Fibroblast of lung (primary cell): Measurements from ENCODE around the gene RPS29.

Source experiments
- CTCF ChIP-seq, 2 donors: IDR thresholded peaks in 1 of 2; conservative IDR thresholded peaks in 1 of 2; 1 replicate in 1 of 2; 2 replicates in 1 of 2; pipeline ENCODE4 v1.5.1; 2011 to 2012; ENCODE audit warnings: low read length in 2 of 2, control low read depth in 1 of 2, inconsistent platforms in 1 of 2, low read depth in 1 of 2, mild to moderate bottlenecking in 1 of 2
- EZH2 ChIP-seq: IDR thresholded peaks from 2 replicates; pipeline ENCODE4 v1.5.1; 2012; ENCODE audit warnings: low read length, control low read depth, mild to moderate bottlenecking; ENCODE audit errors: missing control alignments

GRCh38 chr14:49551569-49551968 is 34.6 kb downstream of the RPS29 start:
- TF ChIP-seq EZH2: no peak
- TF ChIP-seq CTCF (conservative IDR thresholded peaks at IDR 0.05 in 1 of 2, IDR thresholded peaks at IDR 0.05 in 1 of 2; ENCODE audit: low read depth in 1 of 2, low read length in 2 of 2): no peak
